SH-SY5Y (cell line): Measurements from ENCODE around the gene NRTN.

ENCODE experiments used
- GATA2 ChIP-seq: IDR thresholded peaks from 2 replicates; pipeline ENCODE4 v1.6.1; 2011; ENCODE audit warnings: mild to moderate bottlenecking, low read depth, low read length
- GATA3 ChIP-seq: IDR thresholded peaks from 2 replicates; pipeline ENCODE4 v1.6.1; 2011; ENCODE audit warnings: low read depth, mild to moderate bottlenecking, low read length, moderate library complexity

GRCh38 chr19:5808120-5808816 is 3.4 kb downstream of the NRTN start:
- TF ChIP-seq GATA3 (no peak), GATA2 (no peak)
